ENCODE measurements around the gene C19orf85.

Gene C19orf85

DNA sequence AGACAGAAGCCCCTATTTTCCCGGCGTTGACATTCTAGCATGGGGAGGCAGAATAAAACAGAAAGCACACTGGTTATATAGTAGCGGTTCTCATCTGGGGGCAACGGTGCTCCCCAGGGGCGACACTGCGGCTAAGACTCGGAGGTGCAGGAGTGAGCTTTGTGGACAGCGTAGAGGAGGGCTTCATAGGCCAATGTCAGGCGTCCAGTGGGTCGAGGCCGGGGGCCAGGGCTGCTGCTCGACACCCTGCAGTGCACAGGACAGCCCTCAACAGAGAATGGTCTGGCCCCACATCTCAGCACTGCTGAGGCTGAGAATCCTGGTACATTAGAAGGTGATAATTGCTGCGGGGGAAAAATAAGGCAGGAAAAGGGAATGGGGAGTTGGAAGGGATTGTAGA, 13.4 kb upstream of the C19orf85 start:
- no peak for DNase-seq (ENCODE audit: low spot score)

DNA sequence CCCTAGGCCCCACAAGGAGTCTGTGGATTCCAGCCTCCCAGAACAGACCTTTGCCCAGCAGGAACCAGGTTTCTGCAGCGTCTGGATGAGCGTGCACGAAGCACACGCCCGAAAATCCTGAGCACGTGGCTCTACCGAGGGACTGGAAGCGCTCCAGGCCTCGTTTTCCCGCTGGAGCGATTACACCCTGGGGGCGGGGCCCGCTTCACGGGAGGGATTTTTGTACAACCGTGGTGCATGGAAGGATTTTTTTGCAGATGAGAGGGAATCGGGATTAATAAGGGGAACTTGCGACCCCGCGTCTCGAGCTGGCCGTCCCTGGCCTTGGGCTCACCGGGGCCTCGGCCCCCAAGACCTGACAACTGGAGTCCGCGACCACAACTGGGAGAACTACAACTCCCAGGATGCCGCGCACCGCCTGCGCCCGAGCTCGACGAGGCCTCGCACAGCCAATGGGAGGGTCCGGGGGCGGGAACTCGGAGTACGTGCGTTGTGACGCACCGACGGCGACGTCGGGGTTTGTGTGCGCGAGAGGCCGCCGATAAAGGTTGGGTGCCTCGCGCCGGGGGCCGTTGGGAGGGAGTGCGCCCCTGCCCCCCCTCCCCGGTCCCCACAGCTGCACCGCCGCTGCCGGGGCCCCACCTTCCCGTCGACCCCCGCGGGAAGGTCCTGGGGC, 11.7 kb upstream of the C19orf85 start, which contains the start of gene ZNF628:
Gene ZNF628 (plus strand): TSS at position 518 of the 676 bp plus-strand sequence. CDS start 3,294 bp downstream, outside the sequence.
- peak; percentile 98 for DNase-seq (ENCODE audit: low spot score)

DNA sequence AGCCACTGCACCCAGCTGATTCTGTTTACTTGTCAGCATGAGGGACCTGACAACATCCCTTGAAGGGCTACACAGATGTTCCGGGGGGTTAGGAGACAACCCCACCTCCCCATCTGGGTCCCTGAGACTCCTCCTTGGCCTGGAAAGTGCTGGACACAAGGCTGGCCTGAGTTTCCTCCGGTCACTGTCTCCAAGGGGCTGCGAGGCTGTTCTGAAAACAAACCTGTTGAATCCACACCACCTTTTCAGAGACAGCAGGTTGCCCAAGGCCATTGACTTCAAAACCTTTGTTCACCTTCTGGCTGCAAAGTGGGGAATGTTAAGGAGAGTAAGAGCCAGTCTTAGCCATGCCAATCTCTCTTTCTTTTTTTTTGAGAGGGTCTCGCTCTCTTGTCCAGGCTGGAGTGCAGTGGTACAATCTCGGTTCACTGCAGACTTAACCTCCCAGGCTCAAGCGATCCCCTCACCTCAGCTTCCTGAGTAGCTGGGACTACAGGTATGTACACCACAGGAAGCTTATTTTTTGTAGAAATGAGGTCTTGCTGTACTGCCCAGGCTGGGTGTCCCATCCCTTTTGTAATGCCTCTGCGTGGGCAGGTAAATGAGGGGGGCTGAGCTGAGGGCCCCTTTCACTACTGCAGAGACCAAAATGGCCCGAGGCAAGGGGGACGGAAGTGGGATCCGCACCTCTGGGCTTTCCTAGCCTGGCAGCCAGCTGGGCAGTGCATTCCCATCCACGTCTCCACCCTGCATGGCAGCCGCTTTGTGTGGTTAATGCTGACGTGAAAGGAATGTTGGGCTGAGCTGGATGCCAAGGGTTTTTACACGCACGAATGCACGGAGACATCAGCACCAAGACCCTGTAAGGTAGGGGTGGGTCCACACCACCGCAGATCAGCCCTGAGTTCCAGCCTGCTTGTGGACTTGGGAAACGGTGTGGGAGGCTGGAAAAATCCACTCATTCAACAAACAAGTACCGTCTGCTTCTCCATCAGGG, 10.0 kb upstream of the C19orf85 start:
- DNase-seq (ENCODE audit: low spot score): no peak

DNA sequence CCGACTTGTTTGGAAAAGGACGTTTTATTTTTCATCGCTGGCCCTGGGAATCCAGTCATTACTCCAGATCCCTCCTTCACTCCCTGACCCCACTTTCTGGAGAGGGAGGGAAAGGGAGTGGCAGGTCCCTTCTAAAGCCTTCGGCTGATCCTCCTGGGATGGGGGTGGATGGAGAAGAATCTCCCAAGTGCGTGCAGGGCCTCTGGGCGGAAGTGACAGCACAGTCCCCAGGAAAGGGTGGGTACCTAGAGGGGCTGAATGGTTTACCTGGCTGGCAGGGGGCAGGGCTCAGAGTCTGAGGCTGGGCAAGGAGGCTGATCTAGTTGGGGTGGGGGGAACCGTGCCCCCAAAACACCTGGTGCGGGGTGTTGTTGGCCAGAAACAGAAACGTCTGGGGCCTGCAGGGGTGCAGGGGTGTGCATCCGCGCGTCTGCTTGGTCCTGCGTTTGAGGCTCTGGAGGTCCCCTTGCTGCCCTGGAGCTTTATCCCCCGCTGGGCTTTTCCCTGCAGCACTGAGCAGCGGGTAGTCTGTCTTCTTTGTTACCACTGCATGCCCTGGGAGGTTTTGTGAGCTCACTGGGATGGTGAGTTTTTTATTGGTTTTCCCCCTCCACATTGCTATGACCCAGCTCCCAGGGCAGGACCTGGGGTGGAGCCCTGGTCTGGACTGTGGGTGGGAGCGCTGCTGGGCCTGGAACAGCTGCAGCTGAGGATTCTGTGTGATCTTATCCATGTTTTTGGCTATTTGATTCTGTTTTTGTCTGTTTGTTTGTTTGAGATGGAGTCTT, 8.9 kb upstream of the C19orf85 start:
- no peak for DNase-seq (ENCODE audit: low spot score)

DNA sequence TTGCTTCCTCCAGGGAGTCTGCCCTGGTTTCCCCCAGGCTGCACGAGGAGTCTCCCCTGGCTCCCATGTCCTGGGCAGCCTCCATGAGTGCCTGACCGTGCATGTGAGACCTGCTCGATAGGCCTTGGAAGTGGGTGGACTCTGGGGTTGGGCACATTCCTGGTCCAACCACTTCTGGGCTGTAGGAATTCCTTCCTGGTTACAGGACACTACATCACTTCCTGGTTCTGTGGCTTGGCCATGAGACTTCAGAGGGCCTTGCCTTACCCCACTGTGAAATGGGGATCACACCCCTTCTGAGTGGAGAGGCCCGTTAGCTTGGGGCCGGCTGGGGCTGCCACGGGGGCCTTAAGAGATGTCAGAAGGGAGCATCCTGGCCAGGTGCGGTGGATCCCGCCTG, 7.9 kb upstream of the C19orf85 start:
- no peak for DNase-seq (ENCODE audit: low spot score)

DNA sequence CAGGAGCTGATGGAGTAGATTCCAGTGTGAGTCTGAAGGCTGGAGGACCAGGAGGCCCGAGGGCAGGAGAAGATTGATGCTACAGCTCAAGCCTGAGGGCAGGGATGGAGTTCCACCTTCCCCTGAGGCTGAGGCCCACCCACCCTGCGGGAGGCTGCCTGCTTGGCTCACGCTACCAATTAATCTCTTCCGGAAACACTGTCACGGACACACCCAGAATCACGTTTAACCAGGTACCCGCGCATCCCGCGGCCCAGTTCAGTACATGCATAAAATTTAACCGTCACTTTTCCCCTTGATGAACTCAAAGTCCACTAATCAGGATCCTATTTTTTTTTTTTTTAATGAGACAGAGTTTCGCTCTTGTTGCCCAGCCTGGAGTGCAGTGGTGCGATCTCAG, 6.7 kb upstream of the C19orf85 start:
- DNase-seq (ENCODE audit: low spot score): no peak

DNA sequence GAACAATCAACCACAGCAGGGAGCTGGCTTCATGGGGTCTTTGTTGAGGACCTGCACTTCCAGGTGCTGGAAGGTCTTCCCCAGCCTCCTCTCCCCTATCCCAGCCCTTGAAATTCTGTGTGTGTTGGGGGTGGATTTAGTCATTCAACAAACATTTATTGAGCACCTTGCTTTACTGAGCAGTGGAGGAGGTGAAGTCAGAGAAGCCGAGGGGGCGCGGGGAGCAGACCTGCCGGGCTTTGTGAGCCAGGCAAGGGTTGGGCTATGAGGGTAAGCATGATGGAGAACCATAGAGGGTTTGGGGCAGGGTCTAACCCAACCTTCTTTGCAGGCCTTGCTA, 3.5 kb upstream of the C19orf85 start:
- no peak for DNase-seq (ENCODE audit: low spot score)

DNA sequence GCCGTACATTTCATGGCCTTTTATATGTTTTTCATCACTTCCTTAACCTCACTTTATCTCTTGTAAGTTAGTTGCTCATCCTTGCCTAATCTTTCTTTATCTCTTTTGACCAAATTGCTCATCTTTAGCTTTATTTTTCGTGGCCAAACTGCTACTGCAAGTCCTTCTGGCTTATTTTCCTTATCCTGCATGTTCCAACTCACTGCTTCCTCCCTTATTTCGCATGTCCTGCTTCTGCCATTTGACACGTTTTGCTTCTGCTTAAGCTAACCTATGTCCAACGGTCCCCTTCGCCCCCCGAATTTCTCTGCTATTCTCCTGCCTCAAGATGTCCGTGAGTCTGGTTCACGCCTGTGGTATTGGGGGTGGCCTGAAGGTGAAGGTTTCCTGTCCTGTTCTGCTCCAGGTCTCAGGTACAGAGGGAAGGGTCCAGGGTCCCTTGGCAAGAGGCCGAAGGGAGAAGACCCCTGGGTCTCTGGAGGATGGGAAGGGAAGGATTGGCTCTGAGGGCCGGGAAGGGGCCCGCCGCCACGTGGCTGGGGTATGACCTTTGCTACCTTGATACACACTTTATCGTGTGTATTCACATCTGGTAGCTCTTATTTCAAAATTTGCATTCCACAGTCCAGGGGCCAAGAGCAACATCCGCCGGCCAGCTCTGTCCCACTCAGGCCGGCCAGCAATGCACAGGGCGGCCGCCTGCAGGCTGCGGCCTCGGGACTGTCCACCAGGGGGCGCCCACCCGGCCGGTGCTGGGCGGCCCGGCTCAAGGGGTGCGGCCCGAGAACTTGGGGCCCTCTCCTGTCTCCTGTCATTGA, 2.9 kb upstream of the C19orf85 start:
- DNase-seq (ENCODE audit: low spot score): peak; percentile 84

DNA sequence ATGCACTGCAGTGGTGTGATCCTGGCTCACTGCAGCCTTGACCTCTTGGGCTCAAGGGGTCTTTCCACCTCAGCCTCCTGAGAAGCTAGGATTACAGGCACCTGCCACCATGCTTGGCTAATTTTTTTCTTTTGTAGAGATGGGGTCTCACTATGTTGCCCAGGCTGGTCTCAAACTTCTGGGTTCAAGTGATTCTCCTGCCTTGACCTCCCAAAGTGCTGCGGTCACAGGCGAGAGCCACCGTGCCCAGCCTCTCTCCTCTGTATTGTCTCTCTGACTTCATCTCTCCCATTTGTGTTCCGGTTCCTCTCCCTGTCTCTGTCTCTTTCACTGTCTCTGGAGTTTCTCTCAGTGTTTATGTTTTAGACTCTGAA, 1.7 kb upstream of the C19orf85 start:
- no peak for DNase-seq (ENCODE audit: low spot score)

DNA sequence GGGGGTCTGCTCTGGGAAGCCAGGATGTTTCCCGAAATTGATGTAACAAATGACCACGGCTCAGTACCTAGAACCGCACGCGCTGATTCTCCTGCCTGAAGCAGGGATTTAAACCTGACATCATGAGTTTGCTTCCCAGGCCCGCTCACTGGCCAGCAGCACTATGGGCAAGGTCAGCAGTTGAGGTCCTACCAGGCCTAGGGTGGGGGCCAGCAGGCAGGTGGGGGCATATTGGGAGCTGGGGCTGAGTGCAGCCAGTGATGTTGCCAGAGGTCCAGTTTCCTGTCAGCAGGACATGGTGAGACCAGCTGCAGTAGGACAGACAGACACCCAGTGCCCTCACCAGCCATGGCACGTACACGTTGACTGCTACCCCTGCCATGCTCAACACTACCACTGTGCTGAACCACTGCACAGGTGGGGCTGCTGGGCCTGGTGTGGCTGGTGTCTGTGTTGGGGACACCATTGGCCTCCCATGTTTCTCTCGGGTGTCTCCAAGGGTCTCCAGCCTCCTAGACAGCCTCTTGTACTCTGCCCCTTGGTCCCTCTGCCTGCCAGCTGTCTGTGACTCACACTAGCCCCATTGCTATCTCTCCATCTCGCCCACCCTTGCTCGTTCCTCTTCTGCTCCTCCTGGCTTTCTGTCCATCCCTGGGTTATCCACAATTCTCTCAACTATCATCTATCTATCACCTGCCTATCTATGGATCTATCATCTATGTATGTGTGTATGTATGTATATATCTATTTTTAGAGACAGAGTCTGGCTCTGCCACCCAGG, 1.1 kb upstream of the C19orf85 start:
- no peak for DNase-seq (ENCODE audit: low spot score)

DNA sequence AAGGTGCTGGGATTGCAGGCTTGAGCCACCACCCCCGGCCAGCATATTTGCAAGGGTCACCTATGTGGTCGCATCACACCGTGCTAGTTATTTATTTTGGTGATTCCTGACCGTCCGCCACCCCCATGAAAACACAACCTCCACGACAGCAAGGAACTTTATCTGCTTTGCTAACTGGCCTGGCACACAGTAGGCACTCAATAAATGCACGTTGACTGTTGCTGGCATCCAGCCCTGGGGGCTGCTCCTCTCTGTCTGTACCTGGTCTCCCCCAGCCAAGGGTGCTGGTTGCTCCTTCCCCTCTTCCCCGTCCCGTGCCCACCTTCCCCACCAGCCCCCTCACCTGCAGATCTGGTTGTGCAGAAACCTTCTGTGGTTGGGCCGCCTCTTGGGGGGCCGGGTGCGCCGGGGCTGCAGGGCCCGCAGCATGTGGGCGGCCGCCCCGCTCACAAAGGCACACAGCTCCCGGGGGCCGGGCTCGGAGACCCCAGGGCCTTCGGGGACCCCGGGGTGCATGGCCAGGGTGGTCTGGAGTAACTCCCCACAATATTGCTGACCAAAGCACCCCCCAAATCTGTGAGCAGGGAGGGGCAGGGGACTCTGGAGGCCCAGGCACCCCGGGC, 401 bp downstream of the C19orf85 start:
- DNase-seq (ENCODE audit: low spot score): no peak

DNA sequence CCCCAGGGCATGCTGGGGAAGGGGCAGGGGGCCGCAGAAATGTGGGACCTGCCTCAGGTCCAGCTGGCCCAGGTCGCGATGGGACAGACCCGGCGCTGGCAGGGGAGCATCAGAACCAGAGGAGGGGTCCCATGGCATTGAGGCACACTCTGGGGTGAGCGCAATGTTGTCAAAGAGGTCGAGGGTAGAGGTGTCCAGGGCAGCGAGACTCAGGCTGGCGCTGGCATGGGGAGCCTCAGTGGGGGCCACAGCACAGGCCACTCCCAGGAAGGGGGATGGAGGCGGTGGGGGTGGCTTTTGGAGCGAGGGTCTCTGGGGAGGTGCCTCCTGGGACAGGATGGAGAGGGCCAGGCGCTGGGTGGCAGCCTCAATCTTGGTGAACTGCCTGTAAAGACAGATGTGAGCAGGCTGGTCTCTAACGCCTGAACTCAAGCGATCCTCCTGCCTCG, 944 bp downstream of the C19orf85 start:
- no peak for DNase-seq (ENCODE audit: low spot score)

DNA sequence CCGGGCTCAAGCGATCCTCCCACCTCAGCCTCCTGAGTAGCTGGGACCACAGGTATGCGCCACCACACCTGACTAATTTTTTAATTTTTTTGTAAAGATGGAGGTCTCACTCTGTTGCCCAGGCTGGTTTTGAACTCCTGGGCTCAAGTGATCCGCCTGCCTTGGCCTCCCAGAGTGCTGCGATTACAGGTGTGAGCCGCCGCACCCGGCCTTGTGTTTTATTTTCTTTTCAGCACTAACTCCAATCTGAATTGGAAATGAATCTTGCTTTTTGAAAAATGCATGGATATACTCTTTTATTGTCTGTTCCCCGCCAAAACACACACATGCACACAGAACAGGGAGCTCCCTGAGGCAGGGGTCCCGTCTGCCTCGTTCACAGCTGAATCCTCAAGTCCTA, 1.8 kb downstream of the C19orf85 start:
- no peak for DNase-seq (ENCODE audit: low spot score)

DNA sequence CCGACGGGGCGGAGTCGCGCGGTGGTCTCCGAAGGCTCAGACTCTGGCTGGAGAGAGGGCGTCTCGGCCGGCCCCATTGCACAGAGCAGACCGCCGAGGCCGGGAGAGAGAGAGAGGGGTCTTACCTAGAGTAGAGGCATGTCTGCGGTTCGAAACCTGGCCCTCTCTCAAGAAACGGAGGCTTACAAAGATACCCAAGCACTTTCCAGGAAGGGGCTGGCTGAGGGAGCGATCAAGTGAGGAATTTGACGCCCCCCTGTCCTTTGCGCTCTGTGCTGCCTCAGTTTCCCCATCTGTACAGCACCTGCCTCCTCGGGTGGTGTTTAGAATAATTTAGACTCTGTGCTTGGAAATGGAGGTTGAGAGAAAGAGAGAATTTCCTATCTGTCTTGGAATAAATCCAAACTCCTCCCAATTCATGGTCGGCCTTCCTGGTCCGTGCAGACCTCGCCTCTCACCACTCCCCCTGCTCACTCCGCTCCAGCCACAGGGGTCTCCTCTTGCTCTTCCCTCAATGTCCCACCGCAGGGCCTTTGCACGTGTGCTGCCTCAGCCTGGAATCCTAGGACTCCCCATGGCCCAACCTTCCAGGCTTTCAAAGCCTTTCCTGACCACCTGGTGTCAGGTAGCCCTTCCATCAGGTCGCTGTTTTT, 2.5 kb downstream of the C19orf85 start:
- no peak for DNase-seq (ENCODE audit: low spot score)

DNA sequence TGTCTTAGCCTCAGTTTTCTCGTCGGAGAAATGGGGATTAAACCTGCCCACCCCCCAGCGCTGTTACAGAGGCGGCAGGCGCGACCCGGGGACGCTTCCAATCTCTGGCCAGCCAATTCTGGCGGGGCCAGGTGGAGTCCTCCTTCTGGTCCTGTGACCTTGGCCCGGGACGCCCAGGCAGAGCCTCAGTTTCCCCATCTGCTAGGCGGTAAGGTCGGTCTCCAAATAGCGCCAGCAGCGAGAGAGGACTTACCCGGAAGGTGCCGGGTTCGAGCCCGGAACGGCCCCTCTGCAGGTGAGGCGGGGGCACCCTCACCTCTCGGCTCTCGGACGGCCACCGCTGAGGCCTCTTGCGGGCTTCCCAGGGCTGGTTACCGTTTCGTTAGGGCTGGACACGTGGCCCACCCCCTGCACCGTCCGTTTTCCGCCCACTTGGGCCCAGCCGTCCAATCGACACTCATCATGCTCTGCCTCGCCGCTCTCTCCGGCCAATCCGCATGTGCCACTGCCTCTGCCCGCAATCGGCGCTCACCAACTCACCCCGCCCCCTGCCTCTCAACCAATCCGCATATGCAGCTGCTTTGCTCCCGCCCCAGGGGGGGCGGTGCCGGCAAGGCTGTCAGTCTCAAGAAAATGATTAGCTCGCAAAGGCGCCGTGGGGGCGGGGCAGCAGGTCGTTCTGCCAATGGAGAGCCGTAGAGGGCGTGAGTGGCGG, 3.1 kb downstream of the C19orf85 start, which contains the start of gene ISOC2:
Gene ISOC2 (minus strand): TSS at position 384 of the 715 bp plus-strand sequence. CDS start 5,156 bp downstream, outside the sequence.
- peak; percentile 100 for DNase-seq (ENCODE audit: low spot score)

DNA sequence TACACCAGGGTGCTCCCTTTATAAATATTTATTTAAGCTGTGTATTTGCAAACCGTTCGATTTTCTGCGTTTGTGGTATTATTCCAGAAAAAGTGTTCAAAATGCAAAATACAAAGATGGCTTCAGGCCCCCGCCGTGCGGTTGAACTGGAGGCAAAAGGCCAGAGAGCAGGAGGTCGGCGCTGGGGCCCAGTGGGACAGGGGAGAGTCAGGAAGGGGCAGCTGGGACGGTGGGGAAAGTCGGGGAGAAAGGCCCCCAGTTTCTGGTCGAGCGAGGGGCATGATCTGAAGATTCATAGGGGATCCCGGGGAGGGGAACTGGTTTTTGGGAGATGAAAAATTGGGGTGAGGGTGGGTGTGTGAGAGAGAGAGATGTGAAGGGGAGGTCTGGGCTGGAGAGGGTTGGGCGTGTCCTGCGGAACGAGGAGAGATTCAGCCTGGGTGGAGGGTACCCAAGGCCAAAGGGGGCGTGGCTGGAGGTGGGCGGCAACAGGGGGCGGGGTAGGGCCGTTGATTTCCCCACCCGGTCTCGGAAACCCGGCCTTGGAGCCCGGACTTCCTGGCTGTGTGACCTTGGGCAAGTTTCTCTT, 3.8 kb downstream of the C19orf85 start:
- DNase-seq (ENCODE audit: low spot score): peak; percentile 91

DNA sequence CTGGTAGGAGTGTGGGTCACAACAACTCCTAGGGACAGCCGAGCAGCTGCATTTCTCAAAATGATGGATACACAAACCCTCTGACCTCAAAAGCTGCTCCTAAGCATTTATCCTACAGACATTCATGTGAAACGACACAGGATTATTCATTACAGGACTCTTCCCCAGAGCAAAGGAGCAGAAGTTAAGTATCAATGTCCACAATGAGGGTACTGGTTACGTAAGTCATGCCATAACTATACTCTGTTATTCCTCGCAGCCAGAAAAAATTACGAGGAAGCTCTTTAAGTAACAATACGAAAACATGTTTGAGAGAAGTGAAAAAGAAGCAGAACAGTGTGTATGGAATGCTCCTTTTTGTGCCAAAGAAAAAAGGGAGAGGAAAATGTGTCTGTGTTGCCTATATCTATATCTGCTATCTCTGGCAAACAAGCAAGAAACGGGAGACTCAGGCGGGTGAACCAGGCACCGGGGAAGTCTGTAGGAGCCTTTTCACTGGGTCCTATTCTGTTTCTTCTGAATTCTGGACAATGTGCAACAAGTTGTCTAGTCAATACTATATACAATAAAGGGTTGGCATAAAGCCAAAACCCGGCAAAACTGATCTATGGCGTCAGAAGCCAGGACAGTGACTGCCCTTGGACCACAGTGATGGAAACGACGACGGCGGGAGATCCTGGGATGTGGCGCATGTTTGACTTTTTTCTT, 4.4 kb downstream of the C19orf85 start:
- DNase-seq (ENCODE audit: low spot score): peak; percentile 66

DNA sequence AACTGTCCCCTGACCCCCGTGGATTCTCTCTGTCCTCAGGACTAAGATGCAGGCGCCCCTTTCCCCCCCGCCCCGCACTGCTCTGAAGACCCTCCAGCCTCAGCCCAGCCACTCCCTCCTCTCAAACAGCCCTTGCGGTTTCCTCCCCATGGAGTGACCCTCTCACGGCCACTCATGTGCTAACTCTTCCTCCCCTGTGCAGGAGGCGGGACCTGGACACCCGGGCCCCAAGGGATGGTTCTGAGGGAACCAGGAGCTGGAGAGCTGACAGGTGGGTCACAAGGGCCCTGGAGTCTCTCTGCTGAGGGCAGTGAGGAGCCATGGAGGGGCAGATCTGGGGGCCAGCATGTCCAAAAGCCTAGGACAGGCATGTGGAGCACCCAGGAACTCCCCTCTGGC, 5.0 kb downstream of the C19orf85 start:
- DNase-seq (ENCODE audit: low spot score): peak; percentile 63

Measured in left forelimb (tissue), 1 donor.